HepG2 (cell line): ENCODE measurements around the gene PIK3C2B. TPM values are rescaled to one million over a fixed set of nuclear protein-coding genes. Genes with fewer than 3 reads are reported as not detected.

Source experiments
- CTCF ChIP-seq: sonication (generic); formaldehyde crosslinking; IDR thresholded peaks from 2 replicates; pipeline ENCODE4 v1.5.0; 2020; ENCODE audit warnings: mild to moderate bottlenecking, missing genetic modification reagents, moderate library complexity
- SUZ12 ChIP-seq: fragments of 150-350 bp; IDR thresholded peaks from 2 replicates; pipeline ENCODE4 v1.6.1; 2014; ENCODE audit warnings: low read depth, low read length
- ZBTB7B ChIP-seq: sonication (generic); formaldehyde crosslinking; IDR thresholded peaks from 2 replicates; pipeline ENCODE4 v1.4.0; 2020; ENCODE audit warnings: missing genetic modification reagents
- ZNF407 ChIP-seq: sonication (generic); formaldehyde crosslinking; IDR thresholded peaks from one replicate; pipeline ENCODE4 v1.5.1; 2020; ENCODE audit warnings: mild to moderate bottlenecking, missing genetic modification reagents; ENCODE audit errors: not compliant biosample characterization
- ZNF431 ChIP-seq: sonication (generic); formaldehyde crosslinking; IDR thresholded peaks from 2 replicates; pipeline ENCODE4 v1.9.0; 2022; ENCODE audit warnings: missing genetic modification reagents, low read depth, mild to moderate bottlenecking, borderline replicate concordance
- polyA plus RNA-seq, 8 experiments: library from polyadenylated mRNA; depleted of rRNA in 3 of 8; stranded (reverse) in 7 of 8; unstranded in 1 of 8; fragments of >200 nt; fragmentation: Illumina TruSeq in 4 of 8; extraction: Trizol in 4 of 8; gene quantifications; 2 replicates each; pipeline versions ENCODE4 v1.2.1 to v1.2.3, GENCODE V29; 2011 to 2016; ENCODE audit warnings: low read depth in 4 of 8, missing spikeins in 1 of 8, mixed read lengths in 1 of 8; ENCODE audit not compliant: insufficient read depth in 1 of 8
- total RNA-seq, 5 experiments: library from RNA; depleted of rRNA; stranded (reverse); fragments of >200 nt; fragmentation: Illumina TruSeq; extraction: Trizol; gene quantifications; 2 replicates each; pipeline ENCODE4 v1.2.3, GENCODE V29; 2016; ENCODE audit warnings: low read depth in 1 of 5
- TF ChIP-seq, protein P1 (sequence below): sonication (generic); formaldehyde crosslinking; IDR thresholded peaks from 2 replicates; pipeline ENCODE4 v1.4.0; 2020; ENCODE audit warnings: mild to moderate bottlenecking, missing genetic modification reagents, borderline replicate concordance
- TF ChIP-seq, protein P2 (sequence below), 2 experiments: sonication (generic) in 1 of 2; formaldehyde crosslinking in 1 of 2; IDR thresholded peaks; 2 replicates each; pipeline versions ENCODE4 v1.6.1 to v1.9.0; 2014 to 2022; ENCODE audit warnings: antibody characterized with exemption in 1 of 2, borderline replicate concordance in 1 of 2, inconsistent platforms in 1 of 2, low read depth in 1 of 2, missing genetic modification reagents in 1 of 2

The PIK3C2B gene
- total and polyA plus RNA-seq, 2 of the 13 experiments (the other 11 are each of a cell fraction or from before 2014, with no cell fraction given) = 3.4 to 4.5 TPM

- TF ChIP-seq, protein P1, sequence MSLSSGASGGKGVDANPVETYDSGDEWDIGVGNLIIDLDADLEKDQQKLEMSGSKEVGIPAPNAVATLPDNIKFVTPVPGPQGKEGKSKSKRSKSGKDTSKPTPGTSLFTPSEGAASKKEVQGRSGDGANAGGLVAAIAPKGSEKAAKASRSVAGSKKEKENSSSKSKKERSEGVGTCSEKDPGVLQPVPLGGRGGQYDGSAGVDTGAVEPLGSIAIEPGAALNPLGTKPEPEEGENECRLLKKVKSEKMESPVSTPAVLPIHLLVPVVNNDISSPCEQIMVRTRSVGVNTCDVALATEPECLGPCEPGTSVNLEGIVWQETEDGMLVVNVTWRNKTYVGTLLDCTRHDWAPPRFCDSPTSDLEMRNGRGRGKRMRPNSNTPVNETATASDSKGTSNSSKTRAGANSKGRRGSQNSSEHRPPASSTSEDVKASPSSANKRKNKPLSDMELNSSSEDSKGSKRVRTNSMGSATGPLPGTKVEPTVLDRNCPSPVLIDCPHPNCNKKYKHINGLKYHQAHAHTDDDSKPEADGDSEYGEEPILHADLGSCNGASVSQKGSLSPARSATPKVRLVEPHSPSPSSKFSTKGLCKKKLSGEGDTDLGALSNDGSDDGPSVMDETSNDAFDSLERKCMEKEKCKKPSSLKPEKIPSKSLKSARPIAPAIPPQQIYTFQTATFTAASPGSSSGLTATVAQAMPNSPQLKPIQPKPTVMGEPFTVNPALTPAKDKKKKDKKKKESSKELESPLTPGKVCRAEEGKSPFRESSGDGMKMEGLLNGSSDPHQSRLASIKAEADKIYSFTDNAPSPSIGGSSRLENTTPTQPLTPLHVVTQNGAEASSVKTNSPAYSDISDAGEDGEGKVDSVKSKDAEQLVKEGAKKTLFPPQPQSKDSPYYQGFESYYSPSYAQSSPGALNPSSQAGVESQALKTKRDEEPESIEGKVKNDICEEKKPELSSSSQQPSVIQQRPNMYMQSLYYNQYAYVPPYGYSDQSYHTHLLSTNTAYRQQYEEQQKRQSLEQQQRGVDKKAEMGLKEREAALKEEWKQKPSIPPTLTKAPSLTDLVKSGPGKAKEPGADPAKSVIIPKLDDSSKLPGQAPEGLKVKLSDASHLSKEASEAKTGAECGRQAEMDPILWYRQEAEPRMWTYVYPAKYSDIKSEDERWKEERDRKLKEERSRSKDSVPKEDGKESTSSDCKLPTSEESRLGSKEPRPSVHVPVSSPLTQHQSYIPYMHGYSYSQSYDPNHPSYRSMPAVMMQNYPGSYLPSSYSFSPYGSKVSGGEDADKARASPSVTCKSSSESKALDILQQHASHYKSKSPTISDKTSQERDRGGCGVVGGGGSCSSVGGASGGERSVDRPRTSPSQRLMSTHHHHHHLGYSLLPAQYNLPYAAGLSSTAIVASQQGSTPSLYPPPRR (CRISPR knock-in tag) = no peak
- TF ChIP-seq ZBTB7B = no peak
- no peak for TF ChIP-seq CTCF
- TF ChIP-seq ZNF407 (CRISPR knock-in tag) = no peak
- TF ChIP-seq SUZ12 = no peak
- TF ChIP-seq, protein P2, sequence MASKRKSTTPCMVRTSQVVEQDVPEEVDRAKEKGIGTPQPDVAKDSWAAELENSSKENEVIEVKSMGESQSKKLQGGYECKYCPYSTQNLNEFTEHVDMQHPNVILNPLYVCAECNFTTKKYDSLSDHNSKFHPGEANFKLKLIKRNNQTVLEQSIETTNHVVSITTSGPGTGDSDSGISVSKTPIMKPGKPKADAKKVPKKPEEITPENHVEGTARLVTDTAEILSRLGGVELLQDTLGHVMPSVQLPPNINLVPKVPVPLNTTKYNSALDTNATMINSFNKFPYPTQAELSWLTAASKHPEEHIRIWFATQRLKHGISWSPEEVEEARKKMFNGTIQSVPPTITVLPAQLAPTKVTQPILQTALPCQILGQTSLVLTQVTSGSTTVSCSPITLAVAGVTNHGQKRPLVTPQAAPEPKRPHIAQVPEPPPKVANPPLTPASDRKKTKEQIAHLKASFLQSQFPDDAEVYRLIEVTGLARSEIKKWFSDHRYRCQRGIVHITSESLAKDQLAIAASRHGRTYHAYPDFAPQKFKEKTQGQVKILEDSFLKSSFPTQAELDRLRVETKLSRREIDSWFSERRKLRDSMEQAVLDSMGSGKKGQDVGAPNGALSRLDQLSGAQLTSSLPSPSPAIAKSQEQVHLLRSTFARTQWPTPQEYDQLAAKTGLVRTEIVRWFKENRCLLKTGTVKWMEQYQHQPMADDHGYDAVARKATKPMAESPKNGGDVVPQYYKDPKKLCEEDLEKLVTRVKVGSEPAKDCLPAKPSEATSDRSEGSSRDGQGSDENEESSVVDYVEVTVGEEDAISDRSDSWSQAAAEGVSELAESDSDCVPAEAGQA (IDR thresholded peaks at IDR 0.05; ENCODE audit: low read depth) = no peak
- TF ChIP-seq, protein P2 (CRISPR knock-in tag; IDR thresholded peaks at IDR 0.05; ENCODE audit: borderline replicate concordance) = no peak
- no peak for TF ChIP-seq ZNF431
Measured at GRCh38 chr1:204471687-204472086, 22.9 kb downstream of the PIK3C2B start (continued).
